ENCODE results near the gene IFNL4. TPM values are rescaled to one million over a fixed set of nuclear protein-coding genes. Genes with fewer than 3 reads are reported as not detected.

The IFNL4 gene
- not detected in 5 replicates for total RNA-seq (2022; extraction: Qiagen RNA extraction; ENCODE audit: low read depth)

GRCh38 chr19:39248806-39249205, at the start of gene IFNL4:
Gene IFNL4 (minus strand): TSS chr19:39248856.

GRCh38 chr19:39296055-39296645, 47.5 kb upstream of the IFNL4 start, which contains the start of gene IFNL1:
Gene IFNL1 (plus strand): TSS chr19:39296407. CDS start chr19:39296422, 15 bp downstream.

GRCh38 chr19:39268085-39268484, 19.4 kb upstream of the IFNL4 start, which contains the start of gene IFNL2:
Gene IFNL2 (plus strand): TSS chr19:39268396. CDS start chr19:39268569, 173 bp downstream.

GRCh38 chr19:39244410-39245100, 4.1 kb downstream of the IFNL4 start, which contains the start of gene IFNL3:
Gene IFNL3 (minus strand): TSS chr19:39245006. CDS start chr19:39244967, 39 bp downstream.

GRCh38 chr19:39203372-39204341, 45.0 kb downstream of the IFNL4 start, which contains the start of gene SYCN:
Gene SYCN (minus strand): TSS chr19:39204263. CDS start chr19:39204254, 9 bp downstream.

GRCh38 chr19:39196860-39197562, 51.6 kb downstream of the IFNL4 start, which contains the start of gene NCCRP1:
Gene NCCRP1 (plus strand): TSS chr19:39196964. CDS start chr19:39196983, 19 bp downstream.

Other genes starting within 250 kb of the IFNL4 start
- 5.0 to 8.3 TPM (median 7.5 TPM) in 5 replicates for gene FBXO27, start 216.3 kb downstream of the IFNL4 start, total RNA-seq (2022; extraction: Qiagen RNA extraction; ENCODE audit: low read depth)
- 0.15 to 0.19 TPM (median 0.17 TPM) in 5 replicates for gene ACP7, start 164.5 kb downstream of the IFNL4 start, total RNA-seq (2022; extraction: Qiagen RNA extraction; ENCODE audit: low read depth)
- 96.5 to 129 TPM (median 118 TPM) in 5 replicates for gene PAK4, start 123.1 kb downstream of the IFNL4 start, total RNA-seq (2022; extraction: Qiagen RNA extraction; ENCODE audit: low read depth)
- gene NCCRP1, start 51.9 kb downstream of the IFNL4 start, total RNA-seq (2022; extraction: Qiagen RNA extraction; ENCODE audit: low read depth): 1.4 to 2.0 TPM (median 1.8 TPM) in 5 replicates
- gene SYCN, start 44.6 kb downstream of the IFNL4 start, total RNA-seq (2022; extraction: Qiagen RNA extraction; ENCODE audit: low read depth): not detected in 5 replicates
- gene IFNL3, start 3.9 kb downstream of the IFNL4 start, total RNA-seq (2022; extraction: Qiagen RNA extraction; ENCODE audit: low read depth): not detected in 5 replicates
- not detected in 5 replicates for gene IFNL2, start 19.5 kb upstream of the IFNL4 start, total RNA-seq (2022; extraction: Qiagen RNA extraction; ENCODE audit: low read depth)
- gene IFNL1, start 47.6 kb upstream of the IFNL4 start, total RNA-seq (2022; extraction: Qiagen RNA extraction; ENCODE audit: low read depth): 0.06 to 0.23 TPM in 2 of 5 replicates, not detected in the others
- gene LRFN1, start 72.0 kb upstream of the IFNL4 start, total RNA-seq (2022; extraction: Qiagen RNA extraction; ENCODE audit: low read depth): 8.7 to 14.4 TPM (median 12.9 TPM) in 5 replicates
- gene GMFG, start 87.2 kb upstream of the IFNL4 start, total RNA-seq (2022; extraction: Qiagen RNA extraction; ENCODE audit: low read depth): 0.27 to 0.56 TPM (median 0.34 TPM) in 3 of 5 replicates, not detected in the others
- gene SAMD4B, start 93.6 kb upstream of the IFNL4 start, total RNA-seq (2022; extraction: Qiagen RNA extraction; ENCODE audit: low read depth): 127 to 187 TPM (median 179 TPM) in 5 replicates
- 68.3 to 76.1 TPM (median 72.8 TPM) in 5 replicates for gene PAF1, start 142.2 kb upstream of the IFNL4 start, total RNA-seq (2022; extraction: Qiagen RNA extraction; ENCODE audit: low read depth)
- 61.4 to 66.4 TPM (median 62.4 TPM) in 5 replicates for gene MED29, start 142.5 kb upstream of the IFNL4 start, total RNA-seq (2022; extraction: Qiagen RNA extraction; ENCODE audit: low read depth)
- 43.4 to 72.0 TPM (median 54.4 TPM) in 5 replicates for gene ZFP36, start 158.0 kb upstream of the IFNL4 start, total RNA-seq (2022; extraction: Qiagen RNA extraction; ENCODE audit: low read depth)
- 41.8 to 59.3 TPM (median 48.4 TPM) in 5 replicates for gene PLEKHG2, start 163.8 kb upstream of the IFNL4 start, total RNA-seq (2022; extraction: Qiagen RNA extraction; ENCODE audit: low read depth)
- gene RPS16, start 187.1 kb upstream of the IFNL4 start, total RNA-seq (2022; extraction: Qiagen RNA extraction; ENCODE audit: low read depth): 5,936 to 7,509 TPM (median 7,147 TPM) in 5 replicates
- gene SUPT5H, start 196.7 kb upstream of the IFNL4 start, total RNA-seq (2022; extraction: Qiagen RNA extraction; ENCODE audit: low read depth): 177 to 208 TPM (median 191 TPM) in 5 replicates
- 168 to 225 TPM (median 213 TPM) in 5 replicates for gene TIMM50, start 232.0 kb upstream of the IFNL4 start, total RNA-seq (2022; extraction: Qiagen RNA extraction; ENCODE audit: low read depth)

All from A549 treated with CpdA at 1 μM for 4 hours (cell line).